Esophagus muscularis mucosa (tissue), 3 donors: ENCODE results near the gene SLC6A16.

Source experiments
- EP300 ChIP-seq: sonication (generic); formaldehyde crosslinking; IDR thresholded peaks from one replicate; pipeline ENCODE4 v1.6.1; 2017; ENCODE audit warnings: antibody characterized with exemption
- TF ChIP-seq, protein P1 (sequence below), 3 experiments: fragments of 200-600 bp in 2 of 3; fragments of 450-650 bp in 1 of 3; sonication (generic) in 2 of 3; IDR thresholded peaks; one replicate each; pipeline ENCODE4 v1.5.1; 2017 to 2019; ENCODE audit warnings: antibody characterized with exemption in 3 of 3, mild to moderate bottlenecking in 2 of 3, moderate library complexity in 1 of 3

DNA sequence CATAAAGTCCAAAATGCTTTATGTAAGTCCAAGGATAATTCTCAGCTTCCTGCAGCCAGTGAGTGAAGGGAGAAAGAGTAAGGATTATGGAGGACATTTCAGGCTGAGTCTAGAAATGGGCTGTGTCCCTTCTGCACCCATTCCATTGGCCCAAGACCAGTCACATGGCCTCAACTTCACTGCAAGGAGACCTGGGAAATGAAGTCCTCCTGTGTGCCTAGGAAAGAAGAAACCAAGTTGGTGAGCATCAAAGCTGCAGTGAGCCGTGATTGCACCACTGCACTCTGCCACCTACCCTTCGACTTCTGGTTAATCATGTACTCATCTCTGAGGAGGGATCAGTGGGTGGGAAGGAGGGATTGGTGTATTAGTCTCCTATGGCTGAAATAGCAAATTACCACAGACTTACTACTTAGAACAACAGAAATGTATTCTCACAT is 6.6 kb upstream of the SLC6A16 start:
- TF ChIP-seq, protein P1, sequence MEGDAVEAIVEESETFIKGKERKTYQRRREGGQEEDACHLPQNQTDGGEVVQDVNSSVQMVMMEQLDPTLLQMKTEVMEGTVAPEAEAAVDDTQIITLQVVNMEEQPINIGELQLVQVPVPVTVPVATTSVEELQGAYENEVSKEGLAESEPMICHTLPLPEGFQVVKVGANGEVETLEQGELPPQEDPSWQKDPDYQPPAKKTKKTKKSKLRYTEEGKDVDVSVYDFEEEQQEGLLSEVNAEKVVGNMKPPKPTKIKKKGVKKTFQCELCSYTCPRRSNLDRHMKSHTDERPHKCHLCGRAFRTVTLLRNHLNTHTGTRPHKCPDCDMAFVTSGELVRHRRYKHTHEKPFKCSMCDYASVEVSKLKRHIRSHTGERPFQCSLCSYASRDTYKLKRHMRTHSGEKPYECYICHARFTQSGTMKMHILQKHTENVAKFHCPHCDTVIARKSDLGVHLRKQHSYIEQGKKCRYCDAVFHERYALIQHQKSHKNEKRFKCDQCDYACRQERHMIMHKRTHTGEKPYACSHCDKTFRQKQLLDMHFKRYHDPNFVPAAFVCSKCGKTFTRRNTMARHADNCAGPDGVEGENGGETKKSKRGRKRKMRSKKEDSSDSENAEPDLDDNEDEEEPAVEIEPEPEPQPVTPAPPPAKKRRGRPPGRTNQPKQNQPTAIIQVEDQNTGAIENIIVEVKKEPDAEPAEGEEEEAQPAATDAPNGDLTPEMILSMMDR (IDR thresholded peaks at IDR 0.05): no peak
- no peak for TF ChIP-seq EP300
